GM12874 (cell line): Measurements from ENCODE around the gene GNRHR.

Experiments used
- TF ChIP-seq, protein P1 (sequence below): IDR thresholded peaks from 2 replicates; pipeline ENCODE4 v1.5.1; 2011; ENCODE audit warnings: low read depth, mild to moderate bottlenecking, control low read depth, low read length, moderate library complexity; ENCODE audit not compliant: insufficient read depth

The GNRHR gene

DNA sequence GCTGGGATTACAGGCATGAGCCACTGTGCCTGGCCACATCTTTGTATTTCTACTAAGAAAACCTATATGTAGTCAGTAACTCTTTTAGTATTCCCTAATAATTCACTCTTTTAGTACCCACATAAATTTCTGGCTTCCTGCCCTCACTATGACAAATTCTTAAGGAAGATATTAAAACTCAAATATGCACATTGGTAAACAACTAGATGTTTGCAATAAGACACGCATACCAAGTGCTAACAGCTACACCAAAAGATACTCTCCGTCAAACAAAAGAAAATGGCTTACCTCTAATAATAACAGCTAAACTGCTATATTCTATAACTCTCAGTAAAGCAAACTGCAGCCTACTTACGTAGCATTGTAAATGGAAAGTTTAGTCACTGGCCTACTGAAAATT is 59.5 kb downstream of the GNRHR start:
- TF ChIP-seq, protein P1, sequence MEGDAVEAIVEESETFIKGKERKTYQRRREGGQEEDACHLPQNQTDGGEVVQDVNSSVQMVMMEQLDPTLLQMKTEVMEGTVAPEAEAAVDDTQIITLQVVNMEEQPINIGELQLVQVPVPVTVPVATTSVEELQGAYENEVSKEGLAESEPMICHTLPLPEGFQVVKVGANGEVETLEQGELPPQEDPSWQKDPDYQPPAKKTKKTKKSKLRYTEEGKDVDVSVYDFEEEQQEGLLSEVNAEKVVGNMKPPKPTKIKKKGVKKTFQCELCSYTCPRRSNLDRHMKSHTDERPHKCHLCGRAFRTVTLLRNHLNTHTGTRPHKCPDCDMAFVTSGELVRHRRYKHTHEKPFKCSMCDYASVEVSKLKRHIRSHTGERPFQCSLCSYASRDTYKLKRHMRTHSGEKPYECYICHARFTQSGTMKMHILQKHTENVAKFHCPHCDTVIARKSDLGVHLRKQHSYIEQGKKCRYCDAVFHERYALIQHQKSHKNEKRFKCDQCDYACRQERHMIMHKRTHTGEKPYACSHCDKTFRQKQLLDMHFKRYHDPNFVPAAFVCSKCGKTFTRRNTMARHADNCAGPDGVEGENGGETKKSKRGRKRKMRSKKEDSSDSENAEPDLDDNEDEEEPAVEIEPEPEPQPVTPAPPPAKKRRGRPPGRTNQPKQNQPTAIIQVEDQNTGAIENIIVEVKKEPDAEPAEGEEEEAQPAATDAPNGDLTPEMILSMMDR = no peak

DNA sequence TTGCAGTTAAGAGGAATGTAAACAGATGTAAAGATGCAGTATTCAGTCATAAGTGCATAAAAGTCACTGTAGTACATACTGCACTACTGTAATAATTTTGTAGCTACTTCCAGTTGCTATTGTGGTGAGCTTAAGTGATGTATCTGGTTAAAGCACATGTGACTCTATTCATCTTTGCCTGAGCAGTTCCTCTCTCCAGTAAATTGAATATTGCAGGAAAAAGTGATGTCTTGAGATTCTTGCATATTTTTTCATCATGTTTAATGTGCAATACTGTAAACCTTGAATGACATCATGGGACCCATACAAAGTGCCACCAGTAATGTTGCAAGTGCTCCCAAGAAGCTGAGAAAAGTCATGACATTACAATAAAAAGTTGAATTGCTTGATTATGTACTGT is 62.9 kb downstream of the GNRHR start:
- TF ChIP-seq, protein P1 = no peak
